Activated B cell treated with CpG ODN at 0.5 μM for 24 hours (primary cell): ENCODE results near the gene CDK17. TPM values are rescaled to one million over a fixed set of nuclear protein-coding genes. Genes with fewer than 3 reads are reported as not detected.
A peak's percentile ranks its signal among the peaks of the same experiment; 100 is the strongest.
"Not testable (repeated sequence)": the region's sequence is repeated elsewhere in the genome, so short reads cannot be mapped to it uniquely, and the experiment has no call there.

Source experiments
- ATAC-seq: fragments of 200-7000 bp; cut with Tn5 transposase; one replicate; pipeline ENCODE4 v1.10.0; 2021; ENCODE audit warnings: low read depth, mild to moderate bottlenecking, moderate library complexity
- CTCF ChIA-PET: fragments of 350-600 bp; sonication (Branson Sonifier 250); formaldehyde crosslinking; loops from one replicate; lab custom pipeline; 2021; ENCODE audit warnings: antibody characterized with exemption; lab: Charles Lee
- POLR2A ChIA-PET: fragments of 350-600 bp; sonication (Branson Sonifier 250); formaldehyde crosslinking; loops from one replicate; lab custom pipeline; 2021; ENCODE audit warnings: antibody characterized with exemption; lab: Charles Lee
- DNase-seq: peaks from one replicate; pipeline ENCODE4 v3.0.0; 2022
- H3K27ac Mint-ChIP-seq: one replicate; pipeline ENCODE4 v1.8.0; 2020; ENCODE audit warnings: mixed read lengths
- H3K27me3 Mint-ChIP-seq: one replicate; pipeline ENCODE4 v1.8.0; 2021; ENCODE audit warnings: mixed read lengths
- H3K36me3 Mint-ChIP-seq: one replicate; pipeline ENCODE4 v1.8.0; 2021; ENCODE audit warnings: low read depth, mixed read lengths
- H3K4me1 Mint-ChIP-seq: one replicate; pipeline ENCODE4 v1.8.0; 2021; ENCODE audit warnings: mixed read lengths
- H3K4me3 Mint-ChIP-seq: one replicate; pipeline ENCODE4 v1.8.0; 2020; ENCODE audit warnings: mild to moderate bottlenecking, mixed read lengths
- H3K9me3 Mint-ChIP-seq: one replicate; pipeline ENCODE4 v1.8.0; 2020; ENCODE audit warnings: mixed read lengths
- intact Hi-C: fragments of 100-400 bp; cut with micrococcal nuclease; formaldehyde crosslinking; loops from one replicate; pipeline ENCODE4 v1.15.1; 2024
- total RNA-seq: library from RNA; stranded (reverse); gene quantifications from 2 replicates; pipeline ENCODE4 v1.2.3, GENCODE V29; 2022
- TF ChIP-seq, protein P1 (sequence below): fragments of 200-600 bp; IDR thresholded peaks from one replicate; pipeline ENCODE4 v1.8.0; 2022; ENCODE audit warnings: antibody characterized with exemption, mild to moderate bottlenecking

The CDK17 gene
- total RNA-seq, 1 donor from 2014 or later, result 57.3 TPM

DNA sequence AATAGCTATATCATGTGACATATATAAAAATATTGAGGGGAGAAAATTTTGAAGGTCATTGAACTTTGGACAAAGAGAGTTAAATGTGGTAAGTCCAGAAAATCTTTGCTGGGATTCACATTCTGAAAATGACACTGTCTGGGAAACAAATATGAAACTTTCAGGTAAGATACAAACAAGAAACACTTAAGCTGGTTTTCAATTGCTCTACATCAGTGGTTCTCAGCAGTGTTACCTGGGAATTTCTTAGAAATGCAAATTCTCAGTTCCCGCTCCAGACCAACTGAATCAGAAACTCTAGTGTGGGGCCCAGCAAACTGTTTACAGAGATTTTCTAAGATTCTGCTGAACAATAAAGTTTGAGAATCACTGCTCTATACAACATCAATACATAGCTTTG is 3.6 kb upstream of the CDK17 start:
- no peaks in the 10 kb centered on the region for H3K9me3 Mint-ChIP-seq
- intact Hi-C loops, result loop anchor here (10.0 kb wide), 1 partner anchor 489 kb away; no protein-coding TSS in a partner anchor
- ATAC-seq, result no peak
- ChIA-PET POLR2A (interaction anchor here (0.8 kb wide), 1 partner anchor 369 kb away, joined by 3 read pairs; the partner anchor contains the start of gene LTA4H), CTCF (no interaction called here)
- H3K27ac Mint-ChIP-seq, result peak overlapping the region; percentile 26
- no peak for DNase-seq
- no peak overlapping the region for H3K4me3 Mint-ChIP-seq
- peaks cover 54% of the 10 kb centered on the region for H3K4me1 Mint-ChIP-seq
- TF ChIP-seq, protein P1, sequence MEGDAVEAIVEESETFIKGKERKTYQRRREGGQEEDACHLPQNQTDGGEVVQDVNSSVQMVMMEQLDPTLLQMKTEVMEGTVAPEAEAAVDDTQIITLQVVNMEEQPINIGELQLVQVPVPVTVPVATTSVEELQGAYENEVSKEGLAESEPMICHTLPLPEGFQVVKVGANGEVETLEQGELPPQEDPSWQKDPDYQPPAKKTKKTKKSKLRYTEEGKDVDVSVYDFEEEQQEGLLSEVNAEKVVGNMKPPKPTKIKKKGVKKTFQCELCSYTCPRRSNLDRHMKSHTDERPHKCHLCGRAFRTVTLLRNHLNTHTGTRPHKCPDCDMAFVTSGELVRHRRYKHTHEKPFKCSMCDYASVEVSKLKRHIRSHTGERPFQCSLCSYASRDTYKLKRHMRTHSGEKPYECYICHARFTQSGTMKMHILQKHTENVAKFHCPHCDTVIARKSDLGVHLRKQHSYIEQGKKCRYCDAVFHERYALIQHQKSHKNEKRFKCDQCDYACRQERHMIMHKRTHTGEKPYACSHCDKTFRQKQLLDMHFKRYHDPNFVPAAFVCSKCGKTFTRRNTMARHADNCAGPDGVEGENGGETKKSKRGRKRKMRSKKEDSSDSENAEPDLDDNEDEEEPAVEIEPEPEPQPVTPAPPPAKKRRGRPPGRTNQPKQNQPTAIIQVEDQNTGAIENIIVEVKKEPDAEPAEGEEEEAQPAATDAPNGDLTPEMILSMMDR, result no peak
- H3K36me3 Mint-ChIP-seq, result peaks cover 4% of the 10 kb centered on the region
- H3K27me3 Mint-ChIP-seq, result no peaks in the 10 kb centered on the region

DNA sequence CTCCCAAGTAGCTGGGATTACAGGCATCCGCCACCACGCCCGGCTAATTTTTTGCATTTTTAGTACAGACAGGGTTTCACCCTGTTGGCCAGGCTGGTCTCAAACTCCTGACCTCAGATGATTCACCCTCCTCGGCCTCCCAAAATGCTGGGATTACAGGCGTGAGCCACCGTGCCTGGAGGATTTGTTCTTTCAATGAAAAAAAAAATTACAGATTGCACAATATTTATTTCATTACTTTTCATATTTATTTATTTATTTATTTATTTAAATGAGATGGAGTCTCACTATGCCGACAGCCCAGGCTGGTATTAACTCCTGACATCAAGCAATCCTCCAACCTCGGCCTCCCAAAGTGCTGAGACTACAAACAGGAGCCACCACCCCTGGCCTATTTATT is 2.3 kb upstream of the CDK17 start:
- CTCF ChIA-PET, result interaction anchor here (3.9 kb wide), 1 partner anchor 87 kb away, joined by 13 read pairs; the partner anchor contains the start of gene CFAP54
- POLR2A ChIA-PET, ATAC-seq, H3K27ac Mint-ChIP-seq, H3K27me3 Mint-ChIP-seq, H3K9me3 Mint-ChIP-seq, DNase-seq, H3K36me3 Mint-ChIP-seq, H3K4me3 Mint-ChIP-seq: not testable (repeated sequence)
- H3K4me1 Mint-ChIP-seq, result peaks cover 54% of the 10 kb centered on the region
- intact Hi-C loops, result loop anchor here (10.0 kb wide), 1 partner anchor 488 kb away; no protein-coding TSS in a partner anchor

DNA sequence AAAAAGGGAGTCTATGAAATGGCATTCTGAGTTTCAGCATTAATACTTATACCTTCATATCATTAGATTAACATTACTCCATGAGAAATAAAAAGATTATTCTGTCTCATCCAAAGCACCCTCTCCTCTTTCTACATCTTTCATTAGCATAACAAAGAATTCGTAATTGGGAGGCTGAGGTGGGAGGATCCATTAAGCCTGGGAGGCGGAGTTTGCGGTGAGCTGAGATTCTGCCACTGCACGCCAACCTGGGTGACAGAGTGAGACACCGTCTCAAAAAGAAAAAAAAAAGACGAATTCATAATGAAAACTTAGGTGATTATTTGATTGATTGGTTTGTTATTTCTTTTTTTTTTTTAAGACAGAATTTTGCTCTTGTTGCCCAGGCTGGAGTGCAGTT is 1.8 kb upstream of the CDK17 start:
- no peaks in the 10 kb centered on the region for H3K27me3 Mint-ChIP-seq
- peak overlapping the region; percentile 85 for H3K27ac Mint-ChIP-seq
- H3K9me3 Mint-ChIP-seq, result no peaks in the 10 kb centered on the region
- DNase-seq, result no peak
- peaks cover 53% of the 10 kb centered on the region for H3K4me1 Mint-ChIP-seq
- TF ChIP-seq, protein P1, result no peak
- peaks cover 6% of the 10 kb centered on the region for H3K36me3 Mint-ChIP-seq
- ATAC-seq, result no peak
- H3K4me3 Mint-ChIP-seq, result no peak overlapping the region
- CTCF ChIA-PET, result interaction anchor here (0.9 to 3.9 kb wide), 2 partner anchors 84 to 87 kb away, joined by 4 to 13 read pairs; partner anchors contain the start of gene CFAP54
- POLR2A ChIA-PET, result interaction anchor here (0.7 kb wide), 1 partner anchor 24 kb away, joined by 3 read pairs; no protein-coding TSS in a partner anchor
- intact Hi-C loops, result loop anchor here (10.0 kb wide), 1 partner anchor 487 kb away; no protein-coding TSS in a partner anchor

DNA sequence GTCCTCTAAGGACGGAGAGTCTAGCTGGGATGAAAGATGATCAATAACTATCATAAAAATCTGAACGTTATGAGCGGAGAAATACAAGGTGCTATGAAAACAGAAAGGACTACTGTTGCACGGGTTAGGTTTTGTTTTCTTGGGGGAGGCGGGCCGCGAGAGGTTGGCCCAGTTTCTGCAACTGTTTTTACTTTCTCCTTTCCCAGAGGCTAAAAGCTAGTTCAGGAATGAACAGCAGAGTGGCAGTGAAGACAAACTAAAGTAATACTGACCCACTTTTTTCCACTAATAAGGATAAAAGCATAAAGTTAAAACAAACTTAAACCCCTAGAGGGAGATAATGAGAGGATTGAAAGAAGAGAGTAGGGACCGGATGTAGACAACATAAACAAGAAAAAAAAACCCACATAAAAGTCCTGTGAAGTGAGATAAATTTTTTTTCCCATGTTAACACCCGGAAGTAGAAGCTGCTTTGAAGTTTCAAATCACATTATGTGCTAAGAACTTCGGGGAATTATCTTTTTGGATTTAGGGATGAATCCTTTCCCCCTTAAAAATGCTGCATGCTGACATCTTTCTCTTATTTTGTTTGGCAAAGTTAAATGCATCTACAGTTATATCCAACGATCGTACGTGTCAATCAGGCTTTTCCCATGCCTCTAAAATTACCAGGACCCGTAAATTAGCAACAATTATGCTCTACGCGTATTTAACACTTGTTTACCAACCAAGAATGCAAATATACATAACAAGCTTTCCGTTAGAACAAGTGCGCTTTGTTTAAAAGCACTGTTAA is 1.0 kb upstream of the CDK17 start:
- Mint-ChIP-seq H3K27me3 (no peaks in the 10 kb centered on the region), H3K9me3 (no peaks in the 10 kb centered on the region)
- intact Hi-C loops, result loop anchor here (1.0 to 10.0 kb wide), 8 partner anchors 55 to 1184 kb away; partner anchors contain the start of genes AMDHD1, CCDC38, CFAP54 and ELK3

DNA sequence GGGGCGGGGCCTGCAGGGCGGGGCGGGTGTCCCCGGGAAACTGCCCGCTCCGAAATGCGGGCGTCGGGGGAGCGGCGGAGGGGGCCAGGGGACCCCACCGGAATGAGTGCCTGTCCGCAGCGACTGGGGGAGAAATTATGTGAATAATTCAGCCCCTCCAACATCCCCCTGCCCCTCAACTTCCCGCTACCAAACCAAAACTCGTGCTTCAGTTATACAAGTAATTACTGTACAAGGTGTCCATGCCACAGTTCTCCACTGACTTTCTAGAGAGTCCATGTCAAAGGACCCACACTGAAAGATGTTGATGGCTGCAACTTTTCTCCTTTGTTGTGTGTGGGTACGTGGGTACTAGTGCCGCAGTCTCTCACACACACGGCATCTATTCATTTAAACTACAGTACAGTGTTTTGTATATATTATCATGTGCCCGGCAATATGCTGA is 414 bp upstream of the CDK17 start:
- Mint-ChIP-seq H3K36me3 (peaks cover 6% of the 10 kb centered on the region), H3K4me1 (peaks cover 59% of the 10 kb centered on the region), H3K9me3 (no peaks in the 10 kb centered on the region), H3K27me3 (no peaks in the 10 kb centered on the region), H3K27ac (peak overlapping the region; percentile 85), H3K4me3 (peak overlapping the region; percentile 95)
- CTCF ChIA-PET, result interaction anchor here (1.0 to 4.0 kb wide), 11 partner anchors 46 to 186 kb away, joined by 3 to 38 read pairs (median 4); partner anchors contain the start of gene CFAP54
- POLR2A ChIA-PET, result interaction anchor here (0.7 to 3.2 kb wide), 33 partner anchors 10 to 542 kb away, joined by 3 to 31 read pairs (median 5); partner anchors contain the start of genes AMDHD1, CCDC38, CFAP54 and LTA4H
- intact Hi-C loops, result loop anchor here (1.0 to 10.0 kb wide), 12 partner anchors 45 to 1184 kb away; partner anchors contain the start of genes AMDHD1, CCDC38, CFAP54 and ELK3
- TF ChIP-seq, protein P1, result peak; percentile 22
- DNase-seq (no peak), ATAC-seq (peak; percentile 2)

More for the DNA sequence above, 1.0 kb upstream of the CDK17 start:
- ATAC-seq, result no peak
- H3K4me3 Mint-ChIP-seq, result peak overlapping the region; percentile 95
- ChIA-PET CTCF (interaction anchor here (0.7 to 4.0 kb wide), 5 partner anchors 10 to 116 kb away, joined by 4 to 38 read pairs (median 13); partner anchors contain the start of gene CFAP54), POLR2A (interaction anchor here (0.5 to 3.2 kb wide), 9 partner anchors 9 to 210 kb away, joined by 3 to 18 read pairs (median 3); no protein-coding TSS in a partner anchor)
- TF ChIP-seq, protein P1, result peak; percentile 46
- peaks cover 53% of the 10 kb centered on the region for H3K4me1 Mint-ChIP-seq
- no peak for DNase-seq
- peak overlapping the region; percentile 85 for H3K27ac Mint-ChIP-seq
- H3K36me3 Mint-ChIP-seq, result peaks cover 6% of the 10 kb centered on the region
